GM19025 (cell line): ENCODE measurements around the gene HHIP.

Experiments used
- ATAC-seq: cut with Tn5 transposase; IDR thresholded peaks from one replicate; pipeline ENCODE4 v1.9.1; 2021; ENCODE audit warnings: mild to moderate bottlenecking, low read depth, moderate library complexity; ENCODE audit not compliant: unreplicated experiment

The HHIP gene

GRCh38 chr4:144645631-144646522, at the start of gene HHIP:
TSS of gene HHIP (plus strand) at chr4:144646156. CDS start at chr4:144646676, 520 bp downstream.
- ATAC-seq: no peak

- no peak for ATAC-seq
Observed at GRCh38 chr4:144597171-144597570, 48.8 kb upstream of the HHIP start.

- ATAC-seq: no peak
Observed at GRCh38 chr4:144599621-144600020, 46.3 kb upstream of the HHIP start.

GRCh38 chr4:144611850-144612249, 34.1 kb upstream of the HHIP start:
- ATAC-seq: no peak

- no peak for ATAC-seq
Observed at GRCh38 chr4:144614850-144615585, 30.9 kb upstream of the HHIP start.

- no peak for ATAC-seq
Observed at GRCh38 chr4:144621681-144622080, 24.3 kb upstream of the HHIP start.

- ATAC-seq: no peak
Observed at GRCh38 chr4:144627663-144628076, 18.3 kb upstream of the HHIP start.

GRCh38 chr4:144633215-144633614, 12.7 kb upstream of the HHIP start:
- ATAC-seq: no peak

- peak; percentile 97 for ATAC-seq
Observed at GRCh38 chr4:144634978-144635747, 10.8 kb upstream of the HHIP start.

- ATAC-seq: no peak
Observed at GRCh38 chr4:144644368-144645101, 1.4 kb upstream of the HHIP start.

GRCh38 chr4:144645102-144645630, 790 bp upstream of the HHIP start:
- ATAC-seq: no peak

GRCh38 chr4:144646523-144647094, 653 bp downstream of the HHIP start:
- no peak for ATAC-seq

GRCh38 chr4:144647095-144647561, 1.2 kb downstream of the HHIP start:
- ATAC-seq: no peak

- no peak for ATAC-seq
Observed at GRCh38 chr4:144647590-144647989, 1.6 kb downstream of the HHIP start.

GRCh38 chr4:144648042-144648441, 2.1 kb downstream of the HHIP start:
- ATAC-seq: no peak

- ATAC-seq: no peak
Observed at GRCh38 chr4:144649646-144650045, 3.7 kb downstream of the HHIP start.

GRCh38 chr4:144650311-144651005, 4.5 kb downstream of the HHIP start:
- ATAC-seq: no peak

GRCh38 chr4:144653781-144654545, 8.0 kb downstream of the HHIP start:
- no peak for ATAC-seq
